ENCODE data around the gene BIRC7. TPM values are rescaled to one million over a fixed set of nuclear protein-coding genes. Genes with fewer than 3 reads are reported as not detected.

BIRC7 gene, protein sequence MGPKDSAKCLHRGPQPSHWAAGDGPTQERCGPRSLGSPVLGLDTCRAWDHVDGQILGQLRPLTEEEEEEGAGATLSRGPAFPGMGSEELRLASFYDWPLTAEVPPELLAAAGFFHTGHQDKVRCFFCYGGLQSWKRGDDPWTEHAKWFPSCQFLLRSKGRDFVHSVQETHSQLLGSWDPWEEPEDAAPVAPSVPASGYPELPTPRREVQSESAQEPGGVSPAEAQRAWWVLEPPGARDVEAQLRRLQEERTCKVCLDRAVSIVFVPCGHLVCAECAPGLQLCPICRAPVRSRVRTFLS
- 0.35 TPM for total RNA-seq
- long read RNA-seq, partial matches to known transcripts: 0 of 1 reads
- long read RNA-seq, other reads (novel, unspliced or antisense): 1 of 1 reads

GRCh38 chr20:63235399-63235983 lies at the start of gene BIRC7:
Gene BIRC7 (plus strand): TSS chr20:63235905. CDS start chr20:63236097, 192 bp downstream.
- no peak for DNase-seq (ENCODE audit: low spot score)

GRCh38 chr20:63186084-63186483 lies 49.6 kb upstream of the BIRC7 start:
- no peak for DNase-seq (ENCODE audit: low spot score)

GRCh38 chr20:63186528-63187316 lies 49.0 kb upstream of the BIRC7 start:
- no peak for DNase-seq (ENCODE audit: low spot score)

DNA sequence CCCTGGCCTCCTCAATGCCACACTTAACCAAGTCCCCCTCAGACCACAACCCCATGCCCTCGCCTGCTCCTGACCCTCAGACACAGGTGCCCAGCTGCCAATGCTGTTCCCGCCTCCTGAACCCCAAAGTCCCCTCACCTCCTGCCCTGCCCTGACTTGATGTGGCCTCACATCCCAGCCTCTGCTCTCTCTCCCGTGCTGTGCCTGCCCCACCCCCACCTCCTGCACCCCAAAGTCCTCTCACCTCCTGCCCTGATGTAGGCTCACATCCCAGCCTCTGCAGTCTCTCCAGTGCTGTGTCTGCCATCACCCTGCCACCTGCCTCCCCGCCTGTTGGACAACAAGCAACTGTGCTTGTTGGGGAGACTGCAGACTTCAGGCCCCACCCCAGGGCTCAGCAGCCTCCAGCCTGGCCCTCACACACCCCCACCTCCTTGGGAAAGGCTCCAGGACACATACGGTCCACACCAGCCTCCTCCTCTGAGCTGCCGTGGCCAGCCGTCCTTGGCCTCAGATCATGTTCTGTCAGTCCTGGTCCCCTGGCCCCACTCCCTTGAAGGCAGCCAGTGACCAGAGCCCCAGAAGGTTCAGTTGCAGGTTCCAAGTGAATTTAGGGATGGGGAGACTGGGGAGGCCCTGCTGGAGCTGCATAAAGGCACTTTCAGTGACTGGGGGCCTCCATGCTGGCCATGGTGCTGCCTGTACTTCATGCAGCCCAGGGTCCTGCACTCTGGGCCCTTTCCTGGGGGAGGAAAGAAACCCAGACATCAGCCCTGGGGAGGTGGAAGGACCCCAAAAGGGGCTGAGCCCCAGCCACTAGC lies 48.2 kb upstream of the BIRC7 start:
- no peak for DNase-seq (ENCODE audit: low spot score)

DNA sequence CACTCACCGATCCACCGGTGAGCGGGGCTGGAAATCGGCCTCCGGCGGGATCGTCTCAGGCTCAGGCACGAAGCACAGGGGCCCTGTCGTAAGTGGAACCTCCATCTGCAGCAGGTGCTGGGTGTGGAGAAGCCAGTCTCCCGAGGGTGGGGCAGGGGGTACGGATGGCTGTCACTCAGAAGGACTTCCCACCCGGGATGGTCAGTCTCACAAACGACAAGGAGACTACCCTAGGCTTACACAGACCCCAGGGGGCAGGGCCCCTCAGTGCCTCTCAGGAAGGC lies 47.6 kb upstream of the BIRC7 start:
- DNase-seq (ENCODE audit: low spot score): no peak

- no peak for DNase-seq (ENCODE audit: low spot score)
Observed at GRCh38 chr20:63188641-63189321, 46.9 kb upstream of the BIRC7 start.

DNA sequence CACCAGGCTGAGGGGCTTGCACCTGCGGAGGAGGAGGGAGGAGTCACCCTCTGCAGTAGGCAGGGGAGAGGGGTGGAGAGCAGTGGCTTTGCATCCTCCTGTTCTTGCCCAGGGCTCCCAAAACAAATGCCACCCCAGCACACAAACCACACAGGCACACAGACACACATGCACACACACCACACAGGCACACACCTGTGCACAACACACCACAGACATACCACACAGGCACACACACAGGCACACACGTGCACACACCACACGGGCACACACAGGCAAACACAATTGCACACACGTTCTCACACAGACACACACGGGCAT lies 46.4 kb upstream of the BIRC7 start:
- no peak for DNase-seq (ENCODE audit: low spot score)

- no peak for DNase-seq (ENCODE audit: low spot score)
Observed at GRCh38 chr20:63189846-63190559, 45.7 kb upstream of the BIRC7 start.

DNA sequence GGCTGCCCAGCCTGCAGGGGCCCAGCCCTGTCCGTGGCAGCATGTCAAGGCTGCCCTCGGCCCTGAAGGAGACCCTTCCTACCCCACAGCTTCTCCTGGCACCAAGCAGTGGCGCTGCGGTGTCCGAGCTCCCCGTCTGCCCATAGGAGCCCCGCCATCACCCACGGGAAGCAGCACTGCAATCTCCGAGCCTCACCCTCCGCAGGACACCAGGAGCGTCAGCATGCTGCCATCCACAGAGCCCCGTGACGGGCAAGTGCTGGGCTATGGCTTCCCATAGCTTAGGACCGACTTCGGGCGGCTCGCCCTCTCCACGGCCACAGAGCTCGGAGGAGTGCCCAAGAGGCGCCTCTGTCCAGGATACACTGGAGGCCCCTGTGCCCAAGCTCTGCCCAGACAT lies 44.9 kb upstream of the BIRC7 start:
- no peak for DNase-seq (ENCODE audit: low spot score)

- no peak for DNase-seq (ENCODE audit: low spot score)
Observed at GRCh38 chr20:63191400-63191799, 44.3 kb upstream of the BIRC7 start.

DNA sequence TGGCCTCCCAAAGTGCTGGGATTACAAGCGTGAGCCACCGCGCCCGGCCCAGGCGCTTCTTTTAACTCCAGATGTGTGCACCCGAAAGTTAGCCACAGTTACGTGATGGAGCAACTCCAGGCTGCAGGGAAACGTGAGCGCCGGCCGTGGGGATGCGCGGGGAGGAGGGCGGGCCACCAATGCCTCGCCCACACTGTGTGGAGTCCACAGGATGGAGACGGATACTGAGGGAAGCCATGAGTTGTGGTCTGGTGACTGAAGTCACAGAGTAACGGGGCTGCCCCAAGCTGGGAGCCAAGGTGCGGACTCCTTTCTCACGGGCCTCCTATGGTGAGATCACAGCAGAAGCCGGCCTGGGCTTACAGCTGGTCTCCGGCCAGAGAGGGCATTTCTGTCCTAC lies 43.0 kb upstream of the BIRC7 start:
- DNase-seq (ENCODE audit: low spot score): no peak

- DNase-seq (ENCODE audit: low spot score): no peak
Observed at GRCh38 chr20:63194007-63194796, 41.5 kb upstream of the BIRC7 start.

GRCh38 chr20:63194797-63195173 lies 40.9 kb upstream of the BIRC7 start:
- DNase-seq (ENCODE audit: low spot score): no peak

DNA sequence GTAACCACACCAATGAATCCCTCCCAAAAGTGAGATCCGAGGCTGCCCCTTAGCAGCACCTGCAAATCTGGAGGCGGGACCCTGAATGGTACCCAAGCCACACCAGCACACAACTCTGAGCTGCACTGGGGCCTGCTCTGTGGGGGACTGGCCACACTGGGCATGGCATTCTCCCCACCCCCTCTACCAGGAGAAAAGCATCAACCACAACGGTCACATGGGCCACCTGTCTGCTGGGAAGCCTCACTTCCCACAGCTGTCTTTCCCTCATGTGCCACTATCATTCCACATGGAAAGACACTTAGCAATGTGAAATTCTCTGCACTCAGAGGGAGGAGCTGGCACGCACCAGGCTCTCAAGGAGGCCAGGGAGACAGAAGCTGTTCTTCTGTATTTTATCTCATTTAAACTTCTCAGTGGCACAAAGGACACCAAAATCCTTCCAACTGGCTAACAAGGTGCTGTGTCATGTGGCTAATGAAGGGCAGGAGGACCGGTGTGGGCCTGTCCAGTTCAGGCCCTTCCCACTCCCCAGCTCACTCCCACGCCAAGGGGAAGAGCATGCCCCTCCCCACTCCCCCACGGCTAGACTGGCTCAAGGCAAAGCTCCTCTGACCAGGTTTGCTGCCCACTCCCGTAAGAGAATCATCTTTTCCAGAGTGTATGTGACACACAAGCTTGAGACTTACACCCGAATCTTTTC lies 38.8 kb upstream of the BIRC7 start:
- DNase-seq (ENCODE audit: low spot score): no peak

- no peak for DNase-seq (ENCODE audit: low spot score)
Observed at GRCh38 chr20:63198606-63199005, 37.1 kb upstream of the BIRC7 start.

DNA sequence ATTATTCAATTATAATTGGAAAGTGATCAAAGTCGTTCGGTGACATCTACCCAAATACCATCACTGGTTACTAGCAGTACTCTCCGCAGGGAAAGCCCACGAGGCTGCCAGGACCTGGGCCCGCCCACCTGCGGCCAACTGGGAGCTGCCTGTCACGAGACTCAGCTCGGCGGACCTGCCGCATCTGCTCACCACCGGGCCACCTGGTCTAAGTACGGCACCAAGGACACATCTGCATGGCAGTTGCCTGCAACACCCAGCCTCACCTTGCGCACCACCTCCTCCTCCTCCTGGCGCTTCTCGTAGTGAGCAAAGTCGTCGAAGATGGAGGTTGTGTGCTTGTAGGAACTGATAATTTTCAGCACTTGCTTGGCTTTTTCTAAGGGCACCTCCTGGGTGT lies 33.7 kb upstream of the BIRC7 start:
- DNase-seq (ENCODE audit: low spot score): no peak

DNA sequence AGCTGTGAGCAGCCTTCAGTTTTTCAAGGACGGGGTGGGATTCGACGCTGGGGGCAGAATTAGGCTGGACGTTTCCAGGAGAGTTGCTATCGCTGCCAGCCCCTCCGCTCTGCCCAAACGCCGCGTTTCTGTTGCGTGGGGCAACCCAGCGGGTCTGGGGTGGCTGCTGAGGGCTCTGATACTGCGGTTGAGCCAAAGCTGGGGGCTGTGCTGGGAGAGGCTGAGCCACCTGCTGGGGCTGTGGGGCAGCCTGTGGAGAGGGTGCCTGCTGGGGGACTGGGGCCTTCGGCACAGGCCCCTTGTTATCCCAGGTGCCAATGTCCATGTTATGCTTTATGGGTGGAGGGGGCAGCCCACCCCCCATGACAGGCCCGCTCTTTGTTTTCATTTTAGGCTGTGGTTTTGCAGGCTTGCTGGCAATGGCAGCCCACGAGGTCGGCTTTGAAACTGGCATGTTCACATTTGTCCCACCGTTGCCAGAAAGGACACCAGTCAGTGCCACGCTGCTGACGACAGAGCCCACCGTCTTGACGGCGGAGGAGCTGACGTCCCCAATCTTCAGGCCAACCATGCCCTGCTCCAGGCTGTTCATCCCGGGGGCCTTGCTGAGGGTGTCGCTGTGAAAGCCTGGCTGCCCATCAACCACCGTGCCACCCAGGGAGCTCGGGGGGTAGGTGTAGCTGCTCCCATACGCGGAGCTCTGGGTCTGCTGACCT lies 32.7 kb upstream of the BIRC7 start:
- no peak for DNase-seq (ENCODE audit: low spot score)

- DNase-seq (ENCODE audit: low spot score): no peak
Observed at GRCh38 chr20:63204362-63204761, 31.3 kb upstream of the BIRC7 start.

Measured in mesenteric fat pad (tissue), 1 donor.